Natural killer cell treated with Interleukin-12 subunit alpha and Interleukin-12 subunit beta and Interleukin-15 and Interleukin-18, amount 100 ng/mL, for 72 hours (primary cell): ENCODE results near the gene DDX27. TPM values are rescaled to one million over a fixed set of nuclear protein-coding genes. Genes with fewer than 3 reads are reported as not detected.
A peak's percentile ranks its signal among the peaks of the same experiment; 100 is the strongest.

Experiments used
- ATAC-seq, 2 donors: fragments of 150-1000 bp; cut with Tn5 transposase in 1 of 2; sonication (Bioruptor Pico), chemical (Tn5 transposase) in 1 of 2; 2 replicates each; pipeline ENCODE4 v1.10.0; 2021
- DNase-seq: peaks from one replicate; pipeline ENCODE4 v3.0.0; 2022; ENCODE audit warnings: low spot score
- H3K27ac Mint-ChIP-seq, 2 donors: 1 replicate in 1 of 2; 2 replicates in 1 of 2; pipeline ENCODE4 v1.8.0; 2022; ENCODE audit warnings: mixed read lengths in 2 of 2, mild to moderate bottlenecking in 1 of 2, moderate library complexity in 1 of 2
- H3K27me3 Mint-ChIP-seq, 2 donors: 1 replicate in 1 of 2; 2 replicates in 1 of 2; pipeline ENCODE4 v1.8.0; 2022; ENCODE audit warnings: mixed read lengths in 2 of 2
- H3K36me3 Mint-ChIP-seq: one replicate; pipeline ENCODE4 v1.8.0; 2022; ENCODE audit warnings: mixed read lengths
- H3K4me1 Mint-ChIP-seq, 2 donors: 1 replicate in 1 of 2; 2 replicates in 1 of 2; pipeline ENCODE4 v1.8.0; 2022; ENCODE audit warnings: low read depth in 2 of 2, mixed read lengths in 2 of 2, mild to moderate bottlenecking in 1 of 2
- H3K4me3 Mint-ChIP-seq: one replicate; pipeline ENCODE4 v1.8.0; 2022; ENCODE audit warnings: mixed read lengths
- H3K9me3 Mint-ChIP-seq: 2 replicates; pipeline ENCODE4 v1.8.0; 2022; ENCODE audit warnings: mixed read lengths
- total RNA-seq, 2 donors: library from RNA; stranded (reverse); gene quantifications; one replicate each; pipeline ENCODE4 v1.2.3, GENCODE V29; 2022

DDX27 gene
- total RNA-seq, 2 donors from 2014 or later = 41.4 to 60.2 TPM

- Mint-ChIP-seq H3K27ac (peak overlapping the region; percentile 7 to 63), H3K36me3 (peaks cover 14% of the 10 kb centered on the region), H3K4me1 (peaks cover 0 to 9% of the 10 kb centered on the region in 2 donors), H3K9me3 (no peaks in the 10 kb centered on the region), H3K4me3 (no peak overlapping the region), H3K27me3 (no peaks in the 10 kb centered on the region)
- no peak for ATAC-seq
- no peak for DNase-seq
Measured at GRCh38 chr20:49247169-49247723, 28.0 kb downstream of the DDX27 start.

- Mint-ChIP-seq H3K9me3 (no peaks in the 10 kb centered on the region), H3K4me1 (peaks cover 0 to 9% of the 10 kb centered on the region in 2 donors), H3K4me3 (no peak overlapping the region), H3K27ac (peak overlapping the region in 1 of 2 donors; percentile 63), H3K27me3 (no peaks in the 10 kb centered on the region), H3K36me3 (peaks cover 17% of the 10 kb centered on the region)
- ATAC-seq = no peak
- DNase-seq = no peak
Measured at GRCh38 chr20:49247792-49248191, 28.6 kb downstream of the DDX27 start.

GRCh38 chr20:49248301-49248700 lies 29.1 kb downstream of the DDX27 start:
- Mint-ChIP-seq H3K36me3 (peaks cover 22% of the 10 kb centered on the region), H3K4me3 (no peak overlapping the region), H3K27ac (no peak overlapping the region), H3K27me3 (no peaks in the 10 kb centered on the region), H3K9me3 (no peaks in the 10 kb centered on the region), H3K4me1 (peaks cover 0 to 9% of the 10 kb centered on the region in 2 donors)
- ATAC-seq = no peak
- DNase-seq = no peak

DNA sequence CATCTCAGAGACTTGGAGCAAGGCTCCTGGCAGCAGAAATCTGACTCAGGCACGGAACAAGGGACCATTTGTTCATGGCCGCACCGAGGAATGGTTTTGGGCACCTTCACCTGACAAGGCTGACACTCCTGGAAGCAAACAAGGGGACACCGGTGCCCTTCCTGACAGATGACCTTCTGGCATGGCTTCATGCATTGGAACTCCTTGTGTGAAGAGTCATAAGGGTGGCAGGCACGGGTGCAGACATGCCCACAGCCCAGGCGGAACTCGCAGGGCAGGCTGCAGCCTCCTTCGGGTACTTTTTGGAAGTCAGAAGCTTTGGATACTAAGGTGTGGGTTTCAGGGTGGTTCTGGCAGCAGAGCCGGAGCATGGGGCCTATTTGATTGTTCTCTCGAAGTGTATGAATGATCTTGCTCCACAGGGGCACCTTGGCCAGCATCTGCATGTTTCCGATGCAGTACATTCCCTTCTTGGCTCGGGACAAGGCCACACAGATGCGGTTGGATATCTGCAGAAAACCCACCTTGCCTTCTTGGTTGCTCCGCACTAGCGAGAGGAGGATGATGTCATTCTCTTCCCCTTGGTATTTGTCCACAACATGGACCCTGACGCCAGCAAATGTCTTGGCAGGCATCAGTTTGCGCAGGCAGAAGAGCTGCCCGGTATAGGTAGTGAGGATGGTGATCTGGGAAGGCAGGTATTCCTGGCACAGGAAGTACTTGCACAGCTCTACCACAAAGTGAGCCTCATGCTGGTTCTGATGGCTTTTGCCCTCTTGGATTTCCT lies 29.9 kb downstream of the DDX27 start:
- Mint-ChIP-seq H3K4me3 (no peak overlapping the region), H3K4me1 (peaks cover 0 to 9% of the 10 kb centered on the region in 2 donors), H3K27me3 (no peaks in the 10 kb centered on the region), H3K27ac (no peak overlapping the region), H3K36me3 (peaks cover 22% of the 10 kb centered on the region), H3K9me3 (no peaks in the 10 kb centered on the region)
- no peak for DNase-seq
- ATAC-seq = no peak

DNA sequence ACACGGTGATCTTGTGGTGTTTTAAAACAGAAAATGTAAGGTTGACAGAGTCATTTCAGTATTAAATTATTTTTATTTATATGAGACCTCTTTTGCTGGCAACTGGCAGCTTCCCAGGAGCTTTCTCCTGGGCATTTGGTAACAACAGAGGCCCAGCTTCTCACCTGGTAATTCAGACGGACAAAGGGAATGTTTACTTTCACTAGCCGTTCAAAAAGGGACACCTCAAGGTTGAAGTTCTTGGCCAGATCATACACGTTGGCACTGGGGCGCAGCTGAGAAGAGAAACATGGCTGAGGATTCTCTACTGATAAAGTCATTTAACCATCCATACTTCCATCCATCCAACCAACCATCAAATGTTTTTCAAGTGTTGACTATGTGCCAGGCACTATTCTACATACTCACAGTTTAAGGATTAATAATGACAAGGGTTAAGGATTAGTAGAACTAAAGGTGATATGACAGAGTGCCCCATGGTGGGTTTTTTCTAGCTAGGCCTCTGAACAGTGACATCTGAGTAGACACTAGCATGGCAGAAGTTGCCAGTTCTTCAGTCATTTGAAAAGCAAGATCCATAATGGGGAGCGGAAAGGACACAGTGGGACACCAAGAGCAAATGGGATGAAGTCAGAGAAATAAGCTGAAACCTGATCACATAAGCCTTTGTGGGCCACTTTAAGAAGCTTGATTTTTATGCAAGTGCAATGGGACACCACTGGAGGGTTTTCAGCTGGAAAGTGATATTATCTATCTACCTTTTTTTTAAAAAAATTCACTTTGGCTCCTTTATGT lies 33.5 kb downstream of the DDX27 start:
- Mint-ChIP-seq H3K27me3 (no peaks in the 10 kb centered on the region), H3K4me3 (no peak overlapping the region), H3K27ac (no peak overlapping the region), H3K9me3 (no peaks in the 10 kb centered on the region), H3K36me3 (peaks cover 42% of the 10 kb centered on the region), H3K4me1 (peaks cover 0 to 6% of the 10 kb centered on the region in 2 donors)
- DNase-seq (no peak), ATAC-seq (no peak)

DNA sequence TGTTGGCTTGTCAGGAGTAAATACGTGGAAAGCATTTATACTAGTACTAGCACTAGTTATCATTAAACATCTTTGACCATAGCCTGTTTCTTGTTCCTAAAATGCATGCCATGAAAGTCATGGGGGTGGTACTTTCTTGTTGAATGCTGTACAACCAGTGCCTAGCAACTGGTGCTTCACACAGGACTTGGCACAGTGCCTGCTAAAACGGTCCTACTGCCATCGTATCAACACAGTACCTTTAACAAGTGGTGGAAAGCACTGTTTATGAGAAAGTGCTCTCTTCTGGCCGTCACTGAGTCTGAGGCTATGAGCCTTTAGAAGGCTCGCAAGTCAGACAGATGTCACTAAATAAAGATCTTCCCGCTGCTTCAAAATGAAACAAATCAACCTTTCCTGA lies 37.0 kb downstream of the DDX27 start:
- peaks cover 4 to 7% of the 10 kb centered on the region in 2 donors for H3K4me1 Mint-ChIP-seq
- H3K27ac Mint-ChIP-seq = no peak overlapping the region

DNA sequence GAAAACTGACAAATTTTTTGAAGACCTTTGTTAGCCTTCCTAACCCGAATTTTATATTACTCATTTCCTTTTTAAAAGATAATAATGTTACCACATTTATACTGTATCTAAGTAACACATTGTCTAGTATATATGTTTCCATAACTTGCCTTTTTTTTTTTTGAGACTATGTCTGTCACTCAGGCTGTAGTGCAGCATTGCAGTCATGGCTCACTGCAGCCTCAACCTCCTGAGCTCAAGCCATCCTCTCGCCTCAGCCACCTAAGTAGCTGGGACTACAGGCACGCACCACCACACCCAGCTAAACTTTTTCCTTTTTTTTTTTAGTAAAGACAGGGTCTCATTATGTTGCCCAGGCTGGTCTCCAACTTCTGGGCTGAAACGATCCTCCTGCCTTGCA lies 40.1 kb downstream of the DDX27 start:
- Mint-ChIP-seq H3K27me3 (no peaks in the 10 kb centered on the region), H3K4me1 (peaks cover 4 to 11% of the 10 kb centered on the region in 2 donors), H3K4me3 (no peak overlapping the region), H3K9me3 (no peaks in the 10 kb centered on the region), H3K36me3 (peaks cover 44% of the 10 kb centered on the region), H3K27ac (no peak overlapping the region)
- no peak for DNase-seq
- no peak for ATAC-seq

More for the DNA sequence above, 37.0 kb downstream of the DDX27 start:
- H3K4me3 Mint-ChIP-seq = no peak overlapping the region
- peaks cover 44% of the 10 kb centered on the region for H3K36me3 Mint-ChIP-seq
- DNase-seq = no peak
- no peak for ATAC-seq
- no peaks in the 10 kb centered on the region for H3K27me3 Mint-ChIP-seq
- H3K9me3 Mint-ChIP-seq = no peaks in the 10 kb centered on the region

DNA sequence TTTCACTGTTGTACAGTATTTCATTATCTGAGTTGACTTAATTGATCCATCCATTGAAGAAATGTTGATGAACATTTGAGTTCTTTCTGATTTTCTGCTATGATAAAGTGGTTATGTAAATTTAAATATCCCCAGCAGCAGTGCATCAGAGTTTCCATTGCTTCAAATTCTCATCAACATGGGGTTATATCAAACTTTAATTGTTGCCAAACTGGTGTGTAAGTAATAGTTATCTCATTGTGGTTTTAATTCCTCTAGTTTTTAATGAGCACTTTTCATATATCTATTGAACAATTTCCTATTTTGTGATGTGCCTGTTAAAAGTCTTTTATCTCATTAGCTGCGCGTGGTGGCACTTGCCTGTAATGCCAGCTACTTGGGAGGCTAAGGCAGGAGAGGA lies 40.6 kb downstream of the DDX27 start:
- no peak overlapping the region for H3K27ac Mint-ChIP-seq
- H3K27me3 Mint-ChIP-seq = no peaks in the 10 kb centered on the region
- no peak overlapping the region for H3K4me3 Mint-ChIP-seq
- DNase-seq (no peak), ATAC-seq (no peak)
- no peaks in the 10 kb centered on the region for H3K9me3 Mint-ChIP-seq
- peaks cover 40% of the 10 kb centered on the region for H3K36me3 Mint-ChIP-seq
- H3K4me1 Mint-ChIP-seq = peaks cover 4 to 9% of the 10 kb centered on the region in 2 donors

- Mint-ChIP-seq H3K4me3 (no peak overlapping the region), H3K27me3 (no peaks in the 10 kb centered on the region), H3K36me3 (peaks cover 41% of the 10 kb centered on the region), H3K27ac (no peak overlapping the region), H3K4me1 (peaks cover 4 to 9% of the 10 kb centered on the region in 2 donors), H3K9me3 (no peaks in the 10 kb centered on the region)
- ATAC-seq (no peak), DNase-seq (no peak)
Measured at GRCh38 chr20:49260218-49260617, 41.0 kb downstream of the DDX27 start.

GRCh38 chr20:49261173-49261572 lies 42.0 kb downstream of the DDX27 start:
- H3K4me1 Mint-ChIP-seq = peaks cover 4 to 14% of the 10 kb centered on the region in 2 donors
- H3K36me3 Mint-ChIP-seq = peaks cover 38% of the 10 kb centered on the region
- no peaks in the 10 kb centered on the region for H3K27me3 Mint-ChIP-seq
- ATAC-seq (no peak), DNase-seq (no peak)
- H3K9me3 Mint-ChIP-seq = no peaks in the 10 kb centered on the region
- H3K27ac Mint-ChIP-seq = no peak overlapping the region
- no peak overlapping the region for H3K4me3 Mint-ChIP-seq

DNA sequence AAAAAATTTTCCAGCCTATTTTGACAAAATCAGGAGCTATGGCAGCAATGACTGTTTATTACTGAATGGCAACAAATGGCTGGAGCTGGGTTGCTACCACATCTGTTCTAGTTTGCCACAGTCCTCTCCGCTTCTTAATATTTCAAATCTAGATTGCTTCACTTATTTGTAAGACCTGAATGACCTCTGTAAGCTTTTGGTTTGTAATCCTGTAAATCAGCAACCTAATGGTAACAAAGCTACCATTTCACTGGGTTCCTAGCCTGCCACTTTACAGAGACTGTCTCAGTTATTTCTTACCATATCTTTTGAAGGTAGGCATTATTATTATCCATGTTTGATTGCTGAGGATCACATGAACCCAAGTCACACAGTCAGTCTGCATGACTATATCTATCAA lies 43.2 kb downstream of the DDX27 start:
- Mint-ChIP-seq H3K27me3 (no peaks in the 10 kb centered on the region), H3K4me3 (no peak overlapping the region), H3K4me1 (peaks cover 15 to 19% of the 10 kb centered on the region in 2 donors), H3K9me3 (no peaks in the 10 kb centered on the region), H3K36me3 (peaks cover 37% of the 10 kb centered on the region), H3K27ac (no peak overlapping the region)
- no peak for ATAC-seq
- no peak for DNase-seq

- no peaks in the 10 kb centered on the region for H3K27me3 Mint-ChIP-seq
- H3K4me1 Mint-ChIP-seq = peaks cover 50 to 54% of the 10 kb centered on the region in 2 donors
- H3K36me3 Mint-ChIP-seq = peaks cover 64% of the 10 kb centered on the region
- no peak for DNase-seq
- H3K9me3 Mint-ChIP-seq = peaks cover 4% of the 10 kb centered on the region
- peak overlapping the region; percentile 78 for H3K4me3 Mint-ChIP-seq
- no peak for ATAC-seq
- peak overlapping the region; percentile 66 to 85 for H3K27ac Mint-ChIP-seq
Measured at GRCh38 chr20:49267327-49267726, 48.1 kb downstream of the DDX27 start.

DNA sequence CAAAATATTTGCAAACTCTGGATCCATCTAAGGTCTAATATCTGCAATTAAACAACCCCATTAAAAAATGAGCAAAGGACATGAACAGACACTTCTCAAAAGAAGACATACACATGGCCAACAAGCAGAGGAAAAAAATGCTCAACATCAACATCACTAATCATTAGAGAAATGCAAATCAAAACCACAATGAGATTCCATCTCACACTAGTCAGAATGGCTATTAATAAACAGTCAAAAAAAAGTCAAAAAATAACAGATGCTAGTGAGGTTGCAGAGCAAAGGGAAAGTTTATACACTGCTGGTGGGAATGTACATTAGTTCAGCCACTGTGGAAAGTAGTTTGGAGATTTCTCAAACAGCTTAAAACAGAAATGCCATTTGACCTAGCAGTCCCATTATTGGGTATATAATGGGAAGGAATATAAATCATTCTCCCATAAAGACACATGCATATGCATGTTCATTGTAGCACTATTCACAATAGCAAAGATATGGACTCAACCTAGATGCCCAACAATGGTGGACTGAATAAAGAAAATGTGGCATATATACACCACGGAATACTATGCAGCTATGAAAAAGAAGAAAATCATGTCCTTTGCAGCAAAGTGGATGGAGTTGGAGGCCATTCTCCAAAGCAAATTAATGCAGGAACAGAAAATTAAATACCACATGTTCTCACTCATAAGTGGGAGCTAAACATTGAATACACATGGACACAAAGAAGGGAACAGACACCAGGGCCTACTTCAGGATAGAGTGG lies 49.6 kb downstream of the DDX27 start:
- no peaks in the 10 kb centered on the region for H3K27me3 Mint-ChIP-seq
- ATAC-seq (no peak), DNase-seq (no peak)
- H3K36me3 Mint-ChIP-seq = peaks cover 61% of the 10 kb centered on the region
- peaks cover 4% of the 10 kb centered on the region for H3K9me3 Mint-ChIP-seq
- peaks cover 52 to 60% of the 10 kb centered on the region in 2 donors for H3K4me1 Mint-ChIP-seq
- H3K4me3 Mint-ChIP-seq = peak overlapping the region; percentile 78
- peak overlapping the region in 1 of 2 donors; percentile 85 for H3K27ac Mint-ChIP-seq
